ENCODE data around the gene GUK1.

Gene GUK1

GRCh38 chr1:228143480-228144192, 3.6 kb downstream of the GUK1 start:
- TF ChIP-seq CTCF (IDR thresholded peaks at IDR 0.05; ENCODE audit: low read depth, low read length) (no peak), MYC (IDR thresholded peaks at IDR 0.05; ENCODE audit: low read depth, low read length) (no peak), MAX (IDR thresholded peaks at IDR 0.05; ENCODE audit: low read depth, low read length) (no peak)
- no peak for DNase-seq (ENCODE audit: low read depth)
- H3K4me3 ChIP-seq (ENCODE audit: low read depth, low read length) = no peak overlapping the region

GRCh38 chr1:228144193-228144992, 4.3 kb downstream of the GUK1 start:
- no peak for DNase-seq (ENCODE audit: low read depth)

GRCh38 chr1:228144993-228145343, 4.9 kb downstream of the GUK1 start:
- TF ChIP-seq MYC (IDR thresholded peaks at IDR 0.05; ENCODE audit: low read depth, low read length) = no peak
- no peak for TF ChIP-seq CTCF (IDR thresholded peaks at IDR 0.05; ENCODE audit: low read depth, low read length)
- TF ChIP-seq MAX (IDR thresholded peaks at IDR 0.05; ENCODE audit: low read depth, low read length) = no peak
- TF ChIP-seq POLR2A (IDR thresholded peaks at IDR 0.05; ENCODE audit: extremely low read depth, insufficient read length) = no peak
- no peak for DNase-seq (ENCODE audit: low read depth)
- H3K4me3 ChIP-seq (ENCODE audit: low read depth, low read length) = no peak overlapping the region

More at GRCh38 chr1:228144193-228144992, 4.3 kb downstream of the GUK1 start:
- H3K4me3 ChIP-seq (ENCODE audit: low read depth, low read length) = no peak overlapping the region
- TF ChIP-seq MAX (IDR thresholded peaks at IDR 0.05; ENCODE audit: low read depth, low read length) = no peak
- no peak for TF ChIP-seq MYC (IDR thresholded peaks at IDR 0.05; ENCODE audit: low read depth, low read length)
- no peak for TF ChIP-seq POLR2A (IDR thresholded peaks at IDR 0.05; ENCODE audit: extremely low read depth, insufficient read length)
- no peak for TF ChIP-seq CTCF (IDR thresholded peaks at IDR 0.05; ENCODE audit: low read depth, low read length)

GRCh38 chr1:228145463-228146416, 5.7 kb downstream of the GUK1 start:
- H3K4me3 ChIP-seq (ENCODE audit: low read depth, low read length) = no peak overlapping the region
- TF ChIP-seq MAX (IDR thresholded peaks at IDR 0.05; ENCODE audit: low read depth, low read length) = no peak
- TF ChIP-seq CTCF (IDR thresholded peaks at IDR 0.05; ENCODE audit: low read depth, low read length) = no peak
- no peak for TF ChIP-seq MYC (IDR thresholded peaks at IDR 0.05; ENCODE audit: low read depth, low read length)
- TF ChIP-seq POLR2A (IDR thresholded peaks at IDR 0.05; ENCODE audit: extremely low read depth, insufficient read length) = no peak
- no peak for DNase-seq (ENCODE audit: low read depth)

GRCh38 chr1:228146417-228147150, 6.5 kb downstream of the GUK1 start:
- H3K4me3 ChIP-seq (ENCODE audit: low read depth, low read length) = no peak overlapping the region
- TF ChIP-seq POLR2A (IDR thresholded peaks at IDR 0.05; ENCODE audit: extremely low read depth, insufficient read length) = no peak
- TF ChIP-seq CTCF (IDR thresholded peaks at IDR 0.05; ENCODE audit: low read depth, low read length) = no peak
- TF ChIP-seq MYC (IDR thresholded peaks at IDR 0.05; ENCODE audit: low read depth, low read length) = no peak
- TF ChIP-seq MAX (IDR thresholded peaks at IDR 0.05; ENCODE audit: low read depth, low read length) = no peak
- DNase-seq (ENCODE audit: low read depth) = no peak
